HG03025 (cell line): ENCODE measurements around the gene SEH1L.
"Not testable (repeated sequence)": the region's sequence is repeated elsewhere in the genome, so short reads cannot be mapped to it uniquely, and the experiment has no call there.

ENCODE experiments used
- ATAC-seq: cut with Tn5 transposase; IDR thresholded peaks from one replicate; pipeline ENCODE4 v1.9.1; 2021; ENCODE audit warnings: mild to moderate bottlenecking, moderate library complexity; ENCODE audit not compliant: unreplicated experiment, low FRiP score

Gene SEH1L, protein sequence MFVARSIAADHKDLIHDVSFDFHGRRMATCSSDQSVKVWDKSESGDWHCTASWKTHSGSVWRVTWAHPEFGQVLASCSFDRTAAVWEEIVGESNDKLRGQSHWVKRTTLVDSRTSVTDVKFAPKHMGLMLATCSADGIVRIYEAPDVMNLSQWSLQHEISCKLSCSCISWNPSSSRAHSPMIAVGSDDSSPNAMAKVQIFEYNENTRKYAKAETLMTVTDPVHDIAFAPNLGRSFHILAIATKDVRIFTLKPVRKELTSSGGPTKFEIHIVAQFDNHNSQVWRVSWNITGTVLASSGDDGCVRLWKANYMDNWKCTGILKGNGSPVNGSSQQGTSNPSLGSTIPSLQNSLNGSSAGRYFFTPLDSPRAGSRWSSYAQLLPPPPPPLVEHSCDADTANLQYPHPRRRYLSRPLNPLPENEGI

DNA sequence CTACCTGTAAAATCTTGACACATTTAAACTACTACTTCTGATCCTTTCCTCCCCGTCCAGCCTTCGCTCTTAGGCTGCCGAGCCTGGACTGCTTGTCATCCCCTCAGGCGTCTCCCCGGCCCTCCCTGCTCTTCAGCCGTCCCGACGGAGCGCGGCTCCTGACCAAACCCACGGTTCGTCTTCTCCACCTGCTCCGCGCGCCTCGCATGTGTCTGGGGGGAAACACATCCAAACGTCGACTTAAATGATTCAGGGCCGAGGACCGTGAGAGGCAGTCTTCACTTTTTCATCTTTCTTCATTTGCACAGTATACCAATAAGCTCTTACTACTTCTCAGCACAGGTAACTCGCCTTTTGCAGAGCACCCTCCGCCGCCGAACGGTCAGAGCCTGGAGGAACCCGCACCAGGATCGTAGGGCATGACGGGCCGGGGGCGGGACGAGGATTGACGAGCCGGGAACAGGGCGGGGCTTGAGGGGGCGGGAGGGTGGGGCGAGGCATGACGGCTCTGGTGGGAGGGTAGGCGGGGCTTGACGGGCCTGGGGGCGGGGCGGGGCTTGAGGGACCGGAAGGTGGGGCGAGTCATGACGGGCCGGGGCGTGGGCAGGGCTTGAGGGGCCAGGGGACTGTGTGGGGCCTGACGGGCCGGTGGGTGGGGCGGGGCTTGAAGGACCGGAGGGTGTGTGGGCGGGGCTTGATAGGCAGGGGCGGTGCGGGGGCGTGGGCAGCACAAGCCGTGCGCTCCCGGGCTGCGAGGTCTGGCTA, at the start of gene SEH1L:
TSS of gene SEH1L (plus strand) at position 727 of the 765 bp plus-strand sequence. CDS start 111 bp downstream, outside the sequence.
- peak; percentile 68 for ATAC-seq

DNA sequence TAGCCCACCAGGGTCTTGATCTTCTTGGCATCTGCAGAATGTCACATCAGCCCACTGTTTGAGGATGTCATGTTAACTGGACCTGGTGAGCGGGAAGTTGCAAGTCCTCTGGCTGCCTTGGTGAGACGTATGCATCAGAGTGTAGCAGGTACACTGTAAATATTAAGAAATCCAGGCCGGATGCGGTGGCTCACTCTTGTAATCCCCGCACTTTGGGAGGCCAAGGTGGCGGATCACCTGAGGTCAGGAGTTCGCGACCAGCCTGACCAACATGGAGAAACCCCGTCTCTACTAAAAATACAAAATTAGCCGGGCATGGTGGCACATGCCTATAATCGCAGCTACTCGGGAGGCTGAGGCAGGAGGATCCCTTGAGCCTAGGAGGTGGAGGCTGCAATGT, 46.6 kb upstream of the SEH1L start:
- ATAC-seq = not testable (repeated sequence)

DNA sequence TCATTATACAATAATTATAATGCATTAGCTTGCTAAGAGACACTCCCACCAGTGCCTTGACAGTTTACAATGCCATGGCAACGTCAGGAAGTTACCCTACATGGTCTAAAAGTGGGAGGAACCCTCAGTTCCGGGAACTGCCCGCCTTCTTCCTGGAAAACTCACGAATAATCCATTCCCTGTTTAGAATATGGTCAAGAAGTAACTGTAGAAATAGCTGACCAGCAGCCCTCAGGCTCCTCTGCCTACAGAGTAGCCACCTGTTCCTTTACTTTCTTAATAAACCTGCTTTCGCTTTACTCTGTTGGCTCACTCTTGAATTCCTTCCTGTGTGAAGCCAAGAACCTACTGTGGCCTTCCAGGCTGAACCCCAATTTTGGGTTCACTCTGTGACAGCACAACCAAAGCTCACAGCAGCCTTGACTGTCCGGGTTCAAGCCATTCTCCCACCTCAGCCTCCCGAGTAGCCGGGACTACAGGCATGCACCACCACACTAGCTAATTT, 43.7 kb upstream of the SEH1L start:
- ATAC-seq = no peak

DNA sequence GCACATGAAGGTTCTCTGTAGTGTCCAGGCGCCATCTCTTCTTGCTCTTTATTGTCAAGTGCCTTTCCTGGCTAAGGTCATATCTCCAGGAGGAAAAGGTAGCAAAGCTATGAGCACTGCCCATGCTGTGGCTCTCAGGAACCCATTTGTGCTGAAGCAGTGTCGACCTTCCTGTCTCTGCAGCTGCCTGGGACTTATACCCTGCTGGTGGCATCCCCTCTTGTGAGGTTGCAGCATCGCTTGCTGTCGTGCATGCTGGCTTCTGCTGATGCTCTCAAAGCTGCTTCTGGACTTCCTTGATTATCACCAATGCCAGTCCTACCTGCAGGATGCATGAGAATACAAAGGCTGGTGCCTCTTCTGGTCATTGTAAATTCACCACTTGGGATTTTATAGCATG, 41.7 kb upstream of the SEH1L start:
- no peak for ATAC-seq

DNA sequence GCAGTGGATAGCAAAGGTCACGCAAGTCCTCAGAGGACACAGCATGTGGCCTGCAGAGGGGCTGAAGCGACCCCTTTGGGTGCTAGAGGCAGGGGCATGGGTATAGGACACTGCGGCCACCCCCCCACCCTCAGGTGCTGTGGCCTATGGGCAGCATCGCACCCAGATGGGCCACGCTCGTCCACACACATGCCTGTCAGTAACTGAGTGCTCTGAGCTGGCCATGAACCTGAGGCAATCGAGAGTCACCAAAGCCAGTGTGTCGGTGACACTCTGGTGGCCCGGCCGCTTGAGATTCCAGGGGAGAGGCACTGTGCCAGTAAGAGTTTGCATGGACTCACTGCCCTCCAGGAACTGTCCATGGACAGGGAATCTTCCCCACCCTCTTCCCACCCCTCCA, 41.0 kb upstream of the SEH1L start:
- ATAC-seq = no peak

DNA sequence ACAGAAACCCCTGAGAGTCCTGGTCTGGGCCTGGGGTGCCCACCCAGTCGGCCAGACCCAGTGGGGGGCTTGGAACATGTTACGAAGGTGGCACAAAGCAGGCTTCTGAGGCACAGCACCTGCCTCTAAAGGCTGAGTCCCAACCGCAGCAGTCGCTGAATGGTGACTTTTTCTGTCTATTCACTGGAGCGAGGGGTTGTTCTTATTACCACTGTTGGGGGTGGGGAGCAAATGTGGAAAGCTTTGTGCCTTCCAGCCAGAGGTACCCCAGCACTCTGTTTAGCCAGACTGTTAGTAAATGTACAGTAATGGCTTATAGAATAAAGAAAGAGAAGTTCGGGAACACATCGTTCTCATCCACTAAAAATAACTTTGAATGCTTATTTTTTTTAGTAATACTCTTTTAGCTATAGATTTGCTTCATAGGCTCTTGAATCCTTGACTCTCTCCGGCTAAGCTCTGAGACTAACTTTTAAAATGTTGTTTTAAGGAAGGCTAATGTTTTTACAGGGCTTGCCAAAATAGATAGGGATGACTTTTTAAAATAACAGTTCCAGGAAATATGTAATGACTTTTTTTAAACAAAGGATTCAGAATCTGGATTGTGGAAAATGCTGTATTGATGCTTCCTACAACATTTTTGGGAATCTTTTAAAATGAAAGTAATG, 40.4 kb upstream of the SEH1L start:
- no peak for ATAC-seq

DNA sequence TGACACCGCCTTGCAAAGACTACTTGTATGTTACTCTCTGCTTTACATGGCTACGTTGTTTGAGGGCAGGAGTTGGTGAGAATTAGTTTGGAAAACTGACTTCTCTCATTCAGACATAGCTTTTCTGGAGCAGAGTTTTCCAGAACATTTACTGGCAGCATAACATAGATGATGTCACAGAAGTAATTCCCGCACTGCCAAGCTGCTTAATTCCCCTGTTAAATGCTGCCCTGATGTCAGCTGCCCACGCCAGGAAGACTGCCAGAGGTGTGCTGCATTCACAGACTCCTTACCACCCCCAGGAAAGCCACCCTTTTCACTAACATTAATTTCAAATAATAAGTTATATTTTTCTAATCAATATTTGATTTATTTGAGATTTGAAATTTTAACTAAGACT, 39.1 kb upstream of the SEH1L start:
- no peak for ATAC-seq

DNA sequence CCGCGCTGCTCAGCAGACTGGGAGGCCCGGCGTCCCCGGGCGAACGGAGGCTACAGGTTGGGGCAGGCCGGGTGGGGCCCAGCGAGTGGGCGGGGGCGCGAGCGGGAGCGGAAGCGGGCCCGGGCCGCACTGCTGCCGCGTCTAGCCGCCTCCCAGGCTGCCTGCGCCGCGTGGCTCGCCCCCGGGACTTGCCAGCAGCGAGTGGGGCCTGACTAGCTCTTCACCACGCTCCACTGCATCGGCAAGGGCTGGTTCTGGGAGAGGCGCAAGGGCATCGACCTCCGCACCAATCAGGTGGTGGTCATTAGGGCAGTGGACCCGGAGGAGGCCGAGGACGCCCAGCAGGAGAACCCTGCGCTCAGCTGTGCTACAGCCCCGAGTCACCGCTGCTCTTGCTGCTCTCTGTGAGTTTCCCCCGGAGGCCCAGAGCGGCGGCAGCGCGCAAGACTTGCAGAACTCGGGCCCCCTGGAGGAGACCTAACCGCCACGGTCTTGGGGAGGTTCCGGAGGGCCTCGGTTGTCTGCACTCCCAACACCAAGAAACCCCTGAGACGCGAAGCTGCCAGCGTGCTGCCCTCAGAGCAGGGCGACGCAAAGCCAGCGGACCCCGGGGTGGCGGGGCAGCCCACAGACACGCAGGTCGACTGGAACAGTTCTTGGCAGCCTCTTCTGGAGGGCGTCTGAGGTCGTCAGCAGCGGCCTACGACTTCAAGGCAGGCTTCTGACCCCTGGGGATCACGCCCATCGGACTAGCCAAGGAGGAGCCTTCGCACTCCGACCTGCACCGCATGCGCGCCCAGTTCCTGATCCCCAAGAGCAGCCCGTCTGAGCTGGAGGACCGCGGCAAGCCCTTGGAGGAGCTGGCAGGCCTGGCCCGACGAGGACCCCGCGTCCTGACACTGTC, 36.5 kb upstream of the SEH1L start:
- no peak for ATAC-seq

DNA sequence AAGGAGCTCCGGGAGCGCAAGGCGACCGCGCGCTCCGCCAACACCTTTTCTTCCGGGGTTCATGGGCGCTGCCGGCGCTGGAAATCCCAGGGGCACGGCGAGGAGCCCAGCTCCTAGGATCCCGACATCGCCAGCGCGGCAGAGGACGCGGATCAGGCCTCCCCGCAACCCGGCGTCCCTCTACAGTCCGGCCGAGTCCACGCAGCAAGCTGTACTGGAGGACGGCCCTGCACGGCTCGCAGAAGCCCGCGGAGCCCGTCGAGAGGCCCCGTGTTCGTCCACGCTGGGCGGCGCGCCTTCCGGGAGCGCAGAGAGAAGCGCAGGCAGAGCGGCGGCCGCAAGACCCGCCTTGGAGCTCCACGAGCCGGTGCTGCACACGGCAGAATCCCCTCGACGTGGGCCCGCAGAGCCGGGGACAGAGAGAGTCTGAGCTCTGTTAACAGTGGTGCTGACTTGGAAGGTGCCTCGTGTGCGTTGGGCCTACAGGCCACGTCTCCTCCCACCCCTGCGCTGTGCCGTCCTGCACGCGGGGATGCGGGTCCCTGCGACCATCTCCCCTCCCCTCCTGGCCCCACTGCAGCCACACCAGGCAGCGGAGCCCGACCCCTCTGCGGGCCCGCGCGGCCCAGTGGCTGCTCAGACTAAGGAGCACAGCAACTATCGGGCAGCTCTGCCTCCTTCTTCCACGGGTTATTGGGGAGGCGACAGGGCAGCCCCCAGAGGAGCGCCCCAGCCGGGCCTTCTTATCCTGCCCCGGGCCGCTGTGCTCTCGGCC, 35.7 kb upstream of the SEH1L start:
- no peak for ATAC-seq

DNA sequence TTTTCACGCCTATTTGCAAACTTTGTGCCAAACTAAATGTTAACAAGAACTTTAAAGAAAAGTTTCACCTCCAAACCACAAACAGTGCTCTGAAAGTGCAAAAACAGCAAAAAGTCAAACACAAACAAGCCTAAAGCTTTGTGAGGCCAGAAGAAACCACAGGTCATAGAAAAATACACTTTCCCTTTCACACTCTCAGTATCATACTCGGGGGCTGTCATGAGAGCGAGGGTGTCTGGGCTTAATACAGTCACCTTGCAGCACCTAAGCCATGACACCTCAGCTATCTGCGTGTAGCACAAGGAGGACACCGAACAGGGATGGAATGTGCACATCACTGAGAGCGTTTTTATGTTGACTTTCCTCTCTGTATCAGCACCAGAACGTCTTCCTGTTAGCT, 26.6 kb upstream of the SEH1L start:
- no peak for ATAC-seq

DNA sequence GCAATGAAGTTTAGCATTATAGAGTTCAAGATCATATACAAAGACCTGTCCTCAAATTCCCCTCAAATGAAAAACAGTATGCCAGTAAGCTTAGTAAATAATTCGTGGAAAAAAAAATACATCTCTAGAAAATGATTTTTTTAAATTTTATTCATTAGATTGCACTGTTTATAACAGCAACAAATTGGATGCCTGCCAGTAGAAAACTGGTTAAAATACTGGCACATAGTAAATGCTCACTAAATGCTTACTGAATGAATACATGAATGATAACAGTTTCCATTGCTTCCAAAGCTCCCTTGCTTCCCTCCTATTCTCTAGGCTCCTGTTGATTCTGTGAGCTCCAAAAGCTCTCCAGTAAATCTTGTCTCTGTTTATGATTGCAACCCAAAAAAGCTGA, 25.5 kb upstream of the SEH1L start:
- no peak for ATAC-seq

DNA sequence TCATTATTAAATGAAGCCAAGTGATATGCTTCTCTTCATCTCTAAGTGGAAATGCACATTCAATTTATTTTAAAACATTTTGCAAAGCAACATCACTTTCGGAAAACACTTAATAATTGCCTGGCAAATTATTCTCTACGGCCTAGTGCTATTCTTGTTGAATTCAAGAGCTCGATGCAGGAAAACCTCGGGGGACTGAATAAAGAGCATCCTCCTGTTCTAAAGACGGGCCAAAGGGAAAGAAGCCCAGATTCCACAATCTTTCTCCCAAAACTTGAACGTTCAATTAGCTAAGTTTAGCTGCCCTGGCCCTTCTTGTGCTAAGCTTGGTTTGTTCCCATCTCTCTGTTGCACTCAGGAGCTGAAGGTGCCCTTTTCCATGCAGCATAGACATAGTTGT, 23.2 kb upstream of the SEH1L start:
- no peak for ATAC-seq

DNA sequence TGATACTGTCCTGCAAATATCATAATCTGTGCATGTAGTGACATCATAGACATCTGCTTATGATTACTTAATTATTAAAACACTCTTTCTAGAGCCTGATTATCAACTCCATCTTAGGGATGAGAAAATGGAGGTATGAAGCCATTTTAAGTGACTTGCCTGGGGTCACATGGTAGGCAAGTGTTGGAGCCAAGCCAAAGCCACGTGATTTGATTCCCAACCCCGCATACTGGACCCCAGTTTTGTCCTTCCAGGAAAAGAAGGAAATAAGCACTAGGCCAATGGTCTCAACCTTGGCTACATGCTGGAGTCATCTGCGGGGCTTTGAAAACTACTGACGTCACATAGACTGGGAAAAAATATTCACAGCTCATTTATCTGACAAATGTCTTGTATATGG, 19.6 kb upstream of the SEH1L start:
- ATAC-seq = no peak

DNA sequence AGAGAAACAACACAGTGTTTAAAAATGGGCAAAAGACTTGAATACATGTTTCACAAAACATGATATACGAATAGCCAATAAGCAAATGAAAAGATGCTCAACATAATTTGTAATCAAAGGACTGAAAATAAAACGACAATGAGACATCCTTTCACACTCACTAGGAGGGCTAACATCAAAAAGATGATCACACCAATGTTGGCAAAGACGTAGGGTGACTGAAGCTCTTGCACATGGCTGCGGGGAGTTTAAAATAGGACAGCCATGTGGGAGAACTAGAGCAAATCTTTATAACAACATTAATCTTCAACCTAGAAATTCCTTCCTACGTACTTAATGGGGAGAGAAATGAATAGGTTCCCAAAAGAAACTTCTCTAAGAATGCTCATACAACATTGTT, 19.2 kb upstream of the SEH1L start:
- ATAC-seq = no peak

DNA sequence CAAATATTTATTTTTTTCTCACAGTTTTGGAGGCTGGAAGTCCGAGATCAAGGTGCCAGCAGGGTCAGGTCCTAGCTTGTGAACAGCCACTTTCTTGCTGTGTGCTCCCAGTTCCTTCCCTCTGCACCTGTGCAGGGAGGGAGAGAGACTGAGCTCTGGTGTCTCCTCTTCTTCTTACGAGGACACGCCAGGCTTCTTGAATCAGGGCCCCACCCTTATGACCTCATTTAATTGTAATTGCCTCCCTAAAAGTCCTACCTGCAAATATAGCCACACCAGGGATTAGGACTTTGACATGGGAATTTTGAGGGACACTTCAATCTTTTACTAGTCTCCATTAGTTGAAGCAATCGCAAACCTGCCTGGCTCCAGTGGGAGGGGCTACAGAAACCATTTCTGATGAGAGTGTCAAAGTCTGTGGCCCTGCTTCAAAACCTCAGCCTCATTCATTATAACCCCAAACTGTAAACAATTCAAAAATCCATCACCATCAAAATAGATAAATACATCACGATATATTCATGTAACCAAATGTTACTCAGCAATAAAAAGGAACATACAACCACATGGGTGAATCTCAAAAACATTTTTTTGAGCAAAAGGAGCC, 18.2 kb upstream of the SEH1L start:
- no peak for ATAC-seq

DNA sequence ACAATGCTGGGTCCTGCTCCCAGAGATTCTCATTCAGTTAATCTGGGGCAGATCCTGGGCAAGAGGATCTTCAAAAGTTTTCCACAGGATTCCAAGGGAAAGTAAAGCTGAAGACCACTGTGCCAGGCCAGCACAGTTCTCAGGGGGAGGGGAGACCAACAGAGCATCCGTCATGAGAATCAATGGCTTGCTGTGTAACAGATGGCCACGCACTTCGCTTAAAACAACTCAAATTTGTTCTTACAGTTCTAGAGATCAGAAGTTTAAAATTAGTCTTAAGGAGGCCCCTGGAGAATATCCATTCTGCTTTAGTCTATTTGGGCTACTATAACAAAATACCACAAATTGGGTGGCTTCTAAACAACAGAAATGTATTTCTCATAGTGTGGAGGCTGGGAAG, 17.4 kb upstream of the SEH1L start:
- no peak for ATAC-seq

DNA sequence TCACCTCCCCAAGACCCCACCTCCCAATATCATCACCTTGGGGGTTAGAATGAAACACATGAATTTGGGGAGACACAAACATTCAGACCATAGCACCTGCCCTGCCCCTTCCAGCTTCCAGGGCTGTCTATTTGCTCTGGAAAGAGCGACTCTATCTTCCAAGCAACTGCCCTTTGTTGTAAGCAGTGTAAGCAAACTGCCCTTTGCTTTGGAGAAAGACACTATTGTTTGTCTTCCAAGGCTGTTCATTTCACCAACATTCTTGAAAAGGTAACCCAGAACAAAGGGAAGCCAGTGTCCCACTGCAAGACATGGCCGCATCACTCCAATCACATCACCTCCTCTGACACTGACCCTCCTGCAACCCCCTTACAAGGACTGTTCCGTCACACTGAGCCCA, 16.9 kb upstream of the SEH1L start:
- ATAC-seq = no peak

DNA sequence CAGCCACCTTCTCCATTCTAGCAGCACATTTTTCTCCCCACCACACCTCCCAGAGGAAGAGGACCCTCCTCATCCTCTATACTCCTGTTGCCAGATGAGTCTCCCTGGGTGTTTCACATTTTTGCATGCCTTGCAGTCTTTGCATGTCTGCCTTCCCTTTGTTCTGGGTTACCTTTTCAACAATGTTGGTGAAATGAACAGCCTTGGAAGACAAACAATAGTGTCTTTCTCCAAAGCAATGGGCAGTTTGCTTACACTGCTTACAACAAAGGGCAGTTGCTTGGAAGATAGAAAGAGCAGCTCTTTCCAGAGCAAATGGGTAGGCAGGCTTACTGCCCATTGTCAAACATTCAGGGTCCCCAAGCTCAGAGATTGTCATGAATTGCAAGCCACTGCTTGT, 14.5 kb upstream of the SEH1L start:
- no peak for ATAC-seq

DNA sequence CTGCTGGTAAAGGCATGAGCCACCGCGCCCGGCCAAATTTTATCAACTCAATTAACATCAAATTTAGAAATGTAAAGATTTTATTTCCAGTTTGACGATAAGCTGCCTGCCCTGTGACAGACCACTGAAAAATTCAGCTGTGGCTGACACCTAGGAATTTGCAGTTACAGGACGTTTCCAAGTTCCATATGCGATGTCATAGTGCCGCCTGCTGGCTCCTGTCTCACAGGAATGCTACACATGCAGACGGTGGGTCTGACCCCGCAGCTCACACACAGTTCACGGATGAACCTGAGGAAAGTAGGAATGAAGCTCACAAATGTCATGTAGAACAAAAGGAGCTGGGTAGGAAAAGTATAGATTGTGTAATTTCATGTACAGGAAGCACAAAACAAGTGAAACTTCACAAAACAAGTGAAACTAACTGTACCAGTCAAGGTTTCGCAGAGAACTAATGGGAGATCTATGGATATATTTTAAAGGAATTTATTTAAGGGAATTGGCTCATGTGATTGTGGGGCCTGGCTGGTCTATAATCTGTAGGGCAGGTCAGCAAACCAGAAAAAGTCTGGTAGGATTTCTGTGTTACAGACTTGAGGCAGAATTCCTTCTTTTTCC, 13.2 kb upstream of the SEH1L start:
- ATAC-seq = no peak
